Sigmoid colon (tissue), 4 donors: ENCODE results near the gene THRA.

Source experiments
- CTCF ChIP-seq, 4 experiments: fragments of 450-650 bp in 3 of 4; fragments of 200-600 bp in 1 of 4; IDR thresholded peaks; one replicate each; pipeline ENCODE4 v1.5.1; 2016 to 2019; ENCODE audit warnings: antibody characterized with exemption in 4 of 4, mild to moderate bottlenecking in 3 of 4, moderate library complexity in 2 of 4
- POLR2A ChIP-seq, 2 donors: fragments of 450-650 bp; IDR thresholded peaks; one replicate each; pipeline ENCODE4 v1.6.1; 2016; ENCODE audit warnings: antibody characterized with exemption in 2 of 2, mild to moderate bottlenecking in 2 of 2, moderate library complexity in 2 of 2
- POLR2AphosphoS5 ChIP-seq, 4 donors: sonication (generic); formaldehyde crosslinking; IDR thresholded peaks; one replicate each; pipeline ENCODE4 v1.6.1; 2017; ENCODE audit warnings: antibody characterized with exemption in 4 of 4

GRCh38 chr17:40123811-40124114 is 61.0 kb downstream of the THRA start:
- TF ChIP-seq POLR2AphosphoS5 (IDR thresholded peaks at IDR 0.05) (no peak), CTCF (IDR thresholded peaks at IDR 0.05) (no peak), POLR2A (IDR thresholded peaks at IDR 0.05) (no peak)
